IPS-20b (cell line): ENCODE results near the gene RNF39.
"Not testable (repeated sequence)": the region's sequence is repeated elsewhere in the genome, so short reads cannot be mapped to it uniquely, and the experiment has no call there.

Experiments used
- H3K27ac ChIP-seq: one replicate; pipeline ENCODE4 v1.5.1; 2013; ENCODE audit warnings: low read length
- H3K27me3 ChIP-seq: 2 replicates; pipeline ENCODE4 v1.6.1; 2013; ENCODE audit warnings: mild to moderate bottlenecking, low read length, inconsistent platforms; ENCODE audit not compliant: insufficient read depth
- H3K36me3 ChIP-seq: 2 replicates; pipeline ENCODE4 v1.6.1; 2013; ENCODE audit warnings: low read depth, mild to moderate bottlenecking, inconsistent platforms, low read length, moderate library complexity; ENCODE audit not compliant: insufficient read depth
- H3K4me1 ChIP-seq: 2 replicates; pipeline ENCODE4 v1.6.1; 2013; ENCODE audit warnings: mild to moderate bottlenecking, control low read depth, inconsistent platforms, low read length, moderate library complexity; ENCODE audit not compliant: insufficient read depth
- H3K4me3 ChIP-seq: 2 replicates; pipeline ENCODE4 v1.5.1; 2013; ENCODE audit warnings: mild to moderate bottlenecking, low read length, inconsistent platforms
- H3K9ac ChIP-seq: 2 replicates; pipeline ENCODE4 v1.6.1; 2013; ENCODE audit warnings: low read depth, mild to moderate bottlenecking, inconsistent platforms, low read length, moderate library complexity
- H3K9me3 ChIP-seq: 2 replicates; pipeline ENCODE4 v1.6.1; 2013; ENCODE audit warnings: mild to moderate bottlenecking, low read depth, low read length, inconsistent platforms; ENCODE audit not compliant: insufficient read depth

Gene RNF39

GRCh38 chr6:30044630-30045029 lies 30.9 kb downstream of the RNF39 start:
- no peak overlapping the region for H3K4me3 ChIP-seq
- H3K27me3 ChIP-seq: no peaks in the 10 kb centered on the region
- H3K36me3 ChIP-seq: no peaks in the 10 kb centered on the region
- no peak overlapping the region for H3K9ac ChIP-seq
- no peaks in the 10 kb centered on the region for H3K9me3 ChIP-seq
- no peaks in the 10 kb centered on the region for H3K4me1 ChIP-seq
- H3K27ac ChIP-seq: no peak overlapping the region

GRCh38 chr6:30043744-30044143 lies 31.8 kb downstream of the RNF39 start:
- Histone ChIP-seq H3K4me3 (no peak overlapping the region), H3K9me3 (no peaks in the 10 kb centered on the region), H3K36me3 (no peaks in the 10 kb centered on the region), H3K27ac (no peak overlapping the region), H3K9ac (no peak overlapping the region), H3K4me1 (no peaks in the 10 kb centered on the region), H3K27me3 (no peaks in the 10 kb centered on the region)

GRCh38 chr6:30042914-30043313 lies 32.7 kb downstream of the RNF39 start:
- H3K9ac ChIP-seq: no peak overlapping the region
- no peaks in the 10 kb centered on the region for H3K4me1 ChIP-seq
- H3K27ac ChIP-seq: no peak overlapping the region
- no peak overlapping the region for H3K4me3 ChIP-seq
- H3K27me3 ChIP-seq: no peaks in the 10 kb centered on the region
- no peaks in the 10 kb centered on the region for H3K9me3 ChIP-seq
- no peaks in the 10 kb centered on the region for H3K36me3 ChIP-seq

GRCh38 chr6:30042476-30042875 lies 33.1 kb downstream of the RNF39 start:
- no peaks in the 10 kb centered on the region for H3K9me3 ChIP-seq
- H3K27me3 ChIP-seq: no peaks in the 10 kb centered on the region
- H3K36me3 ChIP-seq: no peaks in the 10 kb centered on the region
- no peak overlapping the region for H3K9ac ChIP-seq
- no peaks in the 10 kb centered on the region for H3K4me1 ChIP-seq
- H3K27ac ChIP-seq: no peak overlapping the region
- no peak overlapping the region for H3K4me3 ChIP-seq

GRCh38 chr6:30041821-30042220 lies 33.7 kb downstream of the RNF39 start:
- H3K36me3 ChIP-seq: no peaks in the 10 kb centered on the region

GRCh38 chr6:30041221-30041620 lies 34.3 kb downstream of the RNF39 start:
- Histone ChIP-seq H3K4me3 (no peak overlapping the region), H3K9ac (no peak overlapping the region), H3K36me3 (no peaks in the 10 kb centered on the region), H3K27ac (no peak overlapping the region), H3K4me1 (no peaks in the 10 kb centered on the region), H3K9me3 (no peaks in the 10 kb centered on the region), H3K27me3 (no peaks in the 10 kb centered on the region)

More at GRCh38 chr6:30041821-30042220, 33.7 kb downstream of the RNF39 start:
- Histone ChIP-seq H3K27ac (no peak overlapping the region), H3K9ac (no peak overlapping the region), H3K9me3 (no peaks in the 10 kb centered on the region), H3K4me1 (no peaks in the 10 kb centered on the region), H3K27me3 (no peaks in the 10 kb centered on the region), H3K4me3 (no peak overlapping the region)

- Histone ChIP-seq H3K27me3 (no peaks in the 10 kb centered on the region), H3K9me3 (no peaks in the 10 kb centered on the region), H3K9ac (no peak overlapping the region), H3K4me1 (no peaks in the 10 kb centered on the region), H3K27ac (no peak overlapping the region), H3K4me3 (no peak overlapping the region), H3K36me3 (no peaks in the 10 kb centered on the region)
These were observed 38.3 kb downstream of the RNF39 start for GRCh38 chr6:30037182-30037788.

GRCh38 chr6:30035784-30036183 lies 39.8 kb downstream of the RNF39 start:
- Histone ChIP-seq H3K27me3 (no peaks in the 10 kb centered on the region), H3K36me3 (no peaks in the 10 kb centered on the region), H3K4me3 (no peak overlapping the region), H3K27ac (no peak overlapping the region), H3K4me1 (no peaks in the 10 kb centered on the region), H3K9me3 (no peaks in the 10 kb centered on the region), H3K9ac (no peak overlapping the region)

- H3K27ac ChIP-seq, H3K4me3 ChIP-seq, H3K27me3 ChIP-seq, H3K4me1 ChIP-seq, H3K9ac ChIP-seq, H3K9me3 ChIP-seq, H3K36me3 ChIP-seq: not testable (repeated sequence)
These were observed 42.1 kb downstream of the RNF39 start for GRCh38 chr6:30033440-30033839.

GRCh38 chr6:30031381-30031780 lies 44.2 kb downstream of the RNF39 start:
- Histone ChIP-seq H3K4me1 (no peaks in the 10 kb centered on the region), H3K36me3 (no peaks in the 10 kb centered on the region), H3K9me3 (no peaks in the 10 kb centered on the region), H3K4me3 (no peak overlapping the region), H3K27me3 (no peaks in the 10 kb centered on the region), H3K27ac (no peak overlapping the region), H3K9ac (no peak overlapping the region)

GRCh38 chr6:30029588-30029987 lies 46.0 kb downstream of the RNF39 start:
- no peaks in the 10 kb centered on the region for H3K27me3 ChIP-seq

GRCh38 chr6:30025186-30025585 lies 50.4 kb downstream of the RNF39 start:
- no peaks in the 10 kb centered on the region for H3K9me3 ChIP-seq
- no peak overlapping the region for H3K27ac ChIP-seq
- no peaks in the 10 kb centered on the region for H3K4me1 ChIP-seq
- H3K27me3 ChIP-seq: no peaks in the 10 kb centered on the region
- no peak overlapping the region for H3K9ac ChIP-seq
- no peaks in the 10 kb centered on the region for H3K36me3 ChIP-seq
- H3K4me3 ChIP-seq: no peak overlapping the region

More at GRCh38 chr6:30029588-30029987, 46.0 kb downstream of the RNF39 start:
- no peak overlapping the region for H3K9ac ChIP-seq
- H3K27ac ChIP-seq: no peak overlapping the region
- H3K9me3 ChIP-seq: no peaks in the 10 kb centered on the region
- H3K4me1 ChIP-seq: no peaks in the 10 kb centered on the region
- H3K36me3 ChIP-seq: no peaks in the 10 kb centered on the region
- no peak overlapping the region for H3K4me3 ChIP-seq
